ENCODE measurements around the gene GPR61.

GPR61 gene

DNA sequence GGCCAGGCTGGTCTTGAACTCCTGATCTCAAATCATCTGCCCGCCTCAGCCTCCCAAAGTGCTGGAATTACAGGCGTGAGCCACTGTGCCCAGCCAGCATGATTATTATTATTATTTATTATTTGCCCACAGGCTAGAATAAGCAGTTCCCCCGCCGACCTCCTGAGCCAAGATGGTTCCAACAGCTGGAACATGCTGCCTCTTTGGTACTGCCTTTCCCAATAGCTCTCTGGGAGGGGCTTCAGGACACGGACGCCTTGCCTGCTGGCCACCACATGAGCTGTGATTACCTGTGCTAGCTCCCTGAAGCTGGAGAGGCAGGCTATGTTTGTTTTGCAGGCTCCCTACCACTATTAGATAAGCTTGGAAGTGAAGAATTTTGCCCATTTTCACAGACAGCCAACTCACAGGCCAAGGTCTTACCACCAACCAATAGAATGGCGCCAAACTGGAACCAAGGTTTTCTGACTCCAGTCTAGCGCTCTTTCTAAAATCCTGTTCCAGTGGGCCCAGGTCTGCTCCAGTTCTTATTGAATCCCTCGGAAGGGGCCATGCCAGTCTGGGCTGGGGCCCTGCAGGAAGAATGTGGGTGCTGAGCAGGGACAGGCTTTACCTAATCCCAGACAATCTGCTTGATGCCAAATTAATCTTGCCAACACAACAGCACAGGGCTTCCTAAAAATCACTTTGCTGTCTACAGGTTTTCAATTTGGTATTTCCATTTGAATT, 2.1 kb upstream of the GPR61 start:
- no peak for DNase-seq

GRCh38 chr1:109538827-109539555, 681 bp upstream of the GPR61 start:
- DNase-seq, result no peak

- DNase-seq, result no peak
These were observed 1.4 kb downstream of the GPR61 start for GRCh38 chr1:109541102-109541501.

DNA sequence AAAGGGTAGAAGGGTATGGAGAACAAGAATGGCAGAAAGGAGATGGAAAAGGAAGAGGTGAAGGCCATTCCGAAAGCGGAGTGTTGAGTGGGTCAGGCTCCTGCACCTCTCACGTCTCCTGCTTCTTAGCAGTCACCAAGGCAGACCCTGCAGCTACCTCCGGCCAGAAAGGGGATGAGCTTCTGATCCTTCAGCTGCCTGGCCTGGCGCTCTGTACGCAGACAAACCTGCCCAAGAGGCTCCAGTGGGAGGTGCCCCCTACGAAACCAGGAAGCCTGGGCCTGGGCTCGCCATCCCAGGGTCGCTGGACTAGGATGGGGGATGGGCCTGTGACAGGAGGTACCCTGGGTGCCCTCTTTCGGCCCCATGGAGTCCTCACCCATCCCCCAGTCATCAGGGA, 3.0 kb downstream of the GPR61 start:
- DNase-seq, result no peak

DNA sequence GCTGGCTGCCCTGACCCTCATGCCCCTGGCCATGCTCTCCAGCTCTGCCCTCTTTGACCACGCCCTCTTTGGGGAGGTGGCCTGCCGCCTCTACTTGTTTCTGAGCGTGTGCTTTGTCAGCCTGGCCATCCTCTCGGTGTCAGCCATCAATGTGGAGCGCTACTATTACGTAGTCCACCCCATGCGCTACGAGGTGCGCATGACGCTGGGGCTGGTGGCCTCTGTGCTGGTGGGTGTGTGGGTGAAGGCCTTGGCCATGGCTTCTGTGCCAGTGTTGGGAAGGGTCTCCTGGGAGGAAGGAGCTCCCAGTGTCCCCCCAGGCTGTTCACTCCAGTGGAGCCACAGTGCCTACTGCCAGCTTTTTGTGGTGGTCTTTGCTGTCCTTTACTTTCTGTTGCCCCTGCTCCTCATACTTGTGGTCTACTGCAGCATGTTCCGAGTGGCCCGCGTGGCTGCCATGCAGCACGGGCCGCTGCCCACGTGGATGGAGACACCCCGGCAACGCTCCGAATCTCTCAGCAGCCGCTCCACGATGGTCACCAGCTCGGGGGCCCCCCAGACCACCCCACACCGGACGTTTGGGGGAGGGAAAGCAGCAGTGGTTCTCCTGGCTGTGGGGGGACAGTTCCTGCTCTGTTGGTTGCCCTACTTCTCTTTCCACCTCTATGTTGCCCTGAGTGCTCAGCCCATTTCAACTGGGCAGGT, 3.8 kb downstream of the GPR61 start:
- DNase-seq, result no peak

- DNase-seq, result no peak
These were observed 4.5 kb downstream of the GPR61 start for GRCh38 chr1:109543988-109544735.

DNA sequence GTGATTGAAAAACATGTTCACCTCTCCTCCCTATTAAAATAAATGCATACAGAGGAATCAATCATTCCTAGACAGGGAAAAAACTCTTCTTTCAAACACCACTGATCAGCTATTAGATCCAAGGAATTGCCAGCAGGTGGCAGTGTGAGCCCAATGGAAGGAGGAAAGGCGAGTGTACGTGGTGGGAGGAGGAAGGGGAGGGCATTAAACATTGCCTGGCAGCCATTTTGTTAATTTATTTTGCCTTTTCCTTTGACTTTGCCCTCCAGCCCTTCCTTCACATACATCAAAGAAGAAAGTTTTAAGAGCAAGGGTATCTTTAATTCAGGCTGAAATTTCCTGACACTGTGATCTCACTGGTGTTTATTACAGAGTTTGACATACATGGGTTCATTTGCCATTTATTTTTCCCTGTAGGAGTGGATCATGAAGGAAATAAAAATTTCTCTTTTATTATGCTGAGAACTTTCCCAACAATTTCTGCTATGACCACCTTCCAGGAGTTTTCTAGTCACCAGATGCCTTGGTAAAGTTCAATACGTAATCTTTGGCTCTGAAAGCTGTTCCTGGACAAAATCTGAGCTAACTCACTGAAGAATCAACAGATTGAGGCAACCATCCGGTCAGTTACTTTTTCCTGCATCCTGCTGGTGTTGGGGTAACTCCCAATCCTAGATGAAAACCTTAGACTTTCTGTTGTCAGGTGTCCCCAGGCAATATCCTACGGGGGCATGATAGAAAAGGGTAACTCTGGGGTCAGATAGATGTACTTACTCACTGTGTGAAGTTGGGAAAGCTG, 6.8 kb downstream of the GPR61 start:
- DNase-seq, result peak; percentile 84

GRCh38 chr1:109547463-109548320, 8.0 kb downstream of the GPR61 start:
- no peak for DNase-seq

- DNase-seq, result peak; percentile 96
These were observed 8.9 kb downstream of the GPR61 start, which contains the start of gene GNAI3 for GRCh38 chr1:109548321-109549267. Gene GNAI3 (plus strand): TSS chr1:109548615. CDS start chr1:109548721, 106 bp downstream.

- no peak for DNase-seq
These were observed 16.9 kb downstream of the GPR61 start for GRCh38 chr1:109556563-109556962.

GRCh38 chr1:109557520-109557919, 17.8 kb downstream of the GPR61 start:
- DNase-seq, result no peak

GRCh38 chr1:109559995-109560394, 20.3 kb downstream of the GPR61 start:
- no peak for DNase-seq

DNA sequence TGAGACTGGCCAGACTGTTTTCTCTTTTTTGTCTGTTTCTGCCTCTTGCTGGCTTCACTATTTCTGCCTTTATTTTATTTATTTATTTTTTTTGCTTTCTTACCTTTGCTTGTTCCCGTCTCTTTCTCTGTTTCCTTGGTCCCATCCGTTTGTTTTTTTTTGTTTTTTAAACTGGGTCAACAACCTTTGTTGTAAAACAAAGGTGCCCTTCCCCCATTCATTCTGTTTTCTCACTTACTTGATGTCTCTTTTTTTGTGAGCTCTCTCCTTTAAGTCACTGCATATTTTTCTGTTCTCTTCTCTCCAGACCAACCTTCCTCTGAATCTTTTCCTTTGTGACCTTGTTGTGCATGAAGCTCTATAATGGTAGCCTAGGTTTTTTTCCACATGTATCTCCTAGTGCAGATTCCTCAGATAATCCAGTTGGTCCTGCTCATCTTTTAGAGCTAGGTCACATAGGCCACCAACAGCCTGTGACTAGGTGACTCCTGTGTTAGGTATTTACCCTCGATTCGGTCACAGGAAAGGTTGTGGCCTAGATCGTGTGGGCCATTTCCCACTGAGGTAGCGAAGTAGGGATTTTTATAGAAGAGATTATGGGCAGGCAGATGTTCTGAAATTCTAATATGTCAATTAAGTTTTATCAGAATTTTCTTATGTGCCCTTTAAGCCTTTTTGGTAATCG, 24.7 kb downstream of the GPR61 start:
- DNase-seq, result no peak

DNA sequence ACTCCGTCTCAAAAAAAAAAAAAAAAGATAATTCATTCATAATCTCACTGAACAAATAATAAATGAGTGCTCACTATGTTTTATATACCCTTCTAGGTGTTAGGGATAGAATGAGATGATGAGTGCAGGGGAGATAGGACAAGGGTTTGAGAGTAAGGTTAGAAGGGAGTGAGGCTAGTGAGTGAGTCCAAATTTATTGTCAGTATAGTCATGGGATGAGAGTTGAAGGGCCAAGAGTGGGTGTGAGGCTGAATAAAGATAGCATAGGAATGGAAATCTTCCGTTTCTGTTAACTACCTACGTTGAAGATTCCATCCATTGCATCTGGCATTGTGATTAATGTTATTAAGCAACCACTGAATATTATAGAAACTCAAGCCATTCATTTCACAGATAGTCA, 25.6 kb downstream of the GPR61 start:
- DNase-seq, result no peak

GRCh38 chr1:109566982-109567381, 27.3 kb downstream of the GPR61 start:
- no peak for DNase-seq

DNA sequence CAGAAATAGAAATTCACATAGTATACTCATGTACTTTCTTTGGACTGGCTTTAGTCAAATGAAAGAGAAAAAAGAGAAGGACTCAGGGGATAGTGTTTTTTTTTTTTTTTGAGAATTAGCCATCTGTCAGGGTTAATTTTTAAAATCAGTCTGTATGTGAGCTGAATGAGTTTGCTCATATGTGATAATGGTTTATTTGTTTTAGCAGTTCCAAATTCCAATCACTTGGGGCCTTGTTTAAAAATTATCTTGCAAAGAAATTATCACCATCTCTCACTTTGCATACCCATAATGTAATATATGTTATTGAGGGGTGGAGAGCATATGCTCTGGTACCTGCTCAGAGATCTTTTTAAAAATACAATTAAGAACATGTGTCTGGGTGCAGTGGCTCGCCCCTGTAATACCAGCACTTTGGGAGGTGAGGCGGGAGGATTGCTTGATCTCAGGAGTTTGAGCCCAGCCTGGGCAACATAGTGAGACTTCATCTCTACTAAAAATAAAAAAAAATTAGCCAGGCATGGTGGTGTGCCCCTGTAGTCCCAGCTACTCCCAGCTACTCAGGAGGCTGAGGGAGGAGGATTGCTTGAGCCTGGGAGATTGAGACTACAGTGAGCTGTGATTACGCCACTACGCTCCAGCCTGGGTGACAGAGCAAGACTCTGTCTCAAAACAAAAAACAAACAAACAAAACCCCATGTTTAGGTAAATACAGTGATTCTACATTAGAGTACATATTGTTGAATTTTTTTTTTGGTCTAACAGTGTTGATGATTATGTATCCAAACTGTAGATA, 28.4 kb downstream of the GPR61 start:
- no peak for DNase-seq

- no peak for DNase-seq
These were observed 29.7 kb downstream of the GPR61 start for GRCh38 chr1:109569323-109569722.

DNA sequence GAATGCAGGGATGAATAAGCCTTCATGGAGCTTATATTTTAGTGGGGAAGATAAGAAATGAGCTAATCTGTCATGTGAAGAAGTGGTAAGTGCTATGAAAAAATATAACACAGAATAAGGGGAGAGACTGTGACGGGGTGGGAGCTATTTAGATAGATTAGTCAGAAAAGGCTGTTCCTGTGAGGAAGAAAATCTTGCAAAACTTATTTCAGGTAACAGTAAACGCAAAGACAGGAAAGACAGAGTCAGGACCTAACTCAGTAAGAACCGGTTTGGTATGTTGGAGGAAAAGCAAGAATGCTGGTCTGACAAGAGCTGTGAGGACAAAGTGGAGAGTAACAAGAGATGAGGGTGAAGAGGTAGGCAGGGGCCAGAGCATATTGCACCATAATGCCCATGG, 30.7 kb downstream of the GPR61 start:
- DNase-seq, result no peak

GRCh38 chr1:109573785-109574184, 34.1 kb downstream of the GPR61 start:
- no peak for DNase-seq
